Right lobe of liver (tissue), 4 donors: ENCODE results near the gene E2F6.

Experiments used
- CTCF ChIP-seq, 4 donors: fragments of 200-600 bp in 3 of 4; fragments of 450-650 bp in 1 of 4; IDR thresholded peaks; one replicate each; pipeline versions ENCODE4 v1.5.1 to v1.8.0; 2016 to 2022; ENCODE audit warnings: antibody characterized with exemption in 4 of 4, mild to moderate bottlenecking in 2 of 4
- POLR2A ChIP-seq: fragments of 450-650 bp; IDR thresholded peaks from one replicate; pipeline ENCODE4 v1.6.1; 2017; ENCODE audit warnings: antibody characterized with exemption, mild to moderate bottlenecking
- donor health status: DM: no; HTN: no; CAD: no.
- donor health status: DM: no; HTN: no; CAD: no.
- donor health status: DM: no; HTN: yes; CAD: no.

DNA sequence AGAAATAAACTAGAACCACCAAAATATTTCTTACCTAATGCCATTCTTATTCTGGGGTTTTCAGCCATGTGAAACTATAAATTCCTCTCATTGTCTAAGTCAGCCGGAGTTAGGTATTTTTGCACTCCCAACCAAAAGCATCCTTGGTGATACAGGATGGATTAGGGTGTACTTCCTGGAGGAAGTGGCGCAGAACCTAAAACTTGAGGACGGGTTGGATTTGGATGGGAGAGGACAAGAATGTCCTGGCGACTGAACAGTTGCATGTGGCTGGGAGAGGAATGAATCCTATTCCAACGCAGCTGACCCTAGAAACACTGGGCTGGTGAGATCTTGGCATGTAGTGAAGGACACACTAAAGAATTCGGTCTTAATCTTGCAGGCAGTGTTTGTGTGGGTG lies 58.5 kb downstream of the E2F6 start:
- TF ChIP-seq CTCF (IDR thresholded peaks at IDR 0.05) = no peak
- TF ChIP-seq POLR2A = no peak
